Measurements from ENCODE around the gene EXOC6B. TPM values are rescaled to one million over a fixed set of nuclear protein-coding genes. Genes with fewer than 3 reads are reported as not detected.

Gene EXOC6B
- polyA plus RNA-seq, 2 of the 4 experiments (the other 2 are of a cell fraction) = 15.5 to 24.7 TPM

DNA sequence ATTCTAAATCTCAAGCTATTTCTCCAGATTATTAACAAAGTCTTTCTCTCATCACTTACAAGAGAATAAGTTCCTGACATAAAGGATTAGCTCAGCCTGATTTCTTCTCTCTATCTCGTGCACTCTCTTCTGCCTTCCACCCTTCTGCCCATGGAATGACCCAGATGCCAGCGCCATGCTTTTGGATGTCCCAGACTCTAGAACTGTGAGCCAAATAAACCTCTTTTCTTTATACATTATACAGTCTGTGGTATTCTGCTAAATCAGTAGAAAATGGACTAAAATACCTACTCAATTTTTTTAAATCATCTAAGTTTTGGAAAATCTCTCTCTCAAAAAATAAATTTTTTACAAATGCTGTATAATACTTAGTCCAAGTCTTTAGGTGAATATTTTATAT, 218.6 kb downstream of the EXOC6B start:
- peaks cover 16% of the 10 kb centered on the region for H3K4me1 ChIP-seq
- ATAC-seq = no peak
- DNase-seq (ENCODE audit: low read depth in 1 of 2, low spot score in 1 of 2) = no peak
- no peak overlapping the region for H3K27ac ChIP-seq
- peaks cover 19% of the 10 kb centered on the region; the same call in 1 of the 3 replicates for H3K9me3 ChIP-seq
- FAIRE-seq = no peak
- TF ChIP-seq FOSB (CRISPR knock-in tag; IDR thresholded peaks at IDR 0.05) (no peak), MYC (IDR thresholded peaks at IDR 0.05; ENCODE audit: borderline replicate concordance, low read length) (no peak), ESRRA (IDR thresholded peaks at IDR 0.05; ENCODE audit: borderline replicate concordance, low read length) (no peak), CBX8 (IDR thresholded peaks at IDR 0.05) (no peak), RFX5 (IDR thresholded peaks at IDR 0.05) (no peak), ZNF302 (CRISPR knock-in tag; IDR thresholded peaks at IDR 0.05) (no peak), MAZ (IDR thresholded peaks at IDR 0.05; ENCODE audit: borderline replicate concordance, low read depth, low read length) (no peak), RARB (CRISPR knock-in tag; IDR thresholded peaks at IDR 0.05) (no peak), TP53 (CRISPR knock-in tag; IDR thresholded peaks at IDR 0.05) (no peak), KDM5A (IDR thresholded peaks at IDR 0.05) (no peak), NPAS2 (CRISPR knock-in tag; IDR thresholded peaks at IDR 0.05; ENCODE audit: borderline replicate concordance) (no peak), ZSCAN20 (CRISPR knock-in tag; IDR thresholded peaks at IDR 0.05) (no peak)
- TF ChIP-seq, protein P1, sequence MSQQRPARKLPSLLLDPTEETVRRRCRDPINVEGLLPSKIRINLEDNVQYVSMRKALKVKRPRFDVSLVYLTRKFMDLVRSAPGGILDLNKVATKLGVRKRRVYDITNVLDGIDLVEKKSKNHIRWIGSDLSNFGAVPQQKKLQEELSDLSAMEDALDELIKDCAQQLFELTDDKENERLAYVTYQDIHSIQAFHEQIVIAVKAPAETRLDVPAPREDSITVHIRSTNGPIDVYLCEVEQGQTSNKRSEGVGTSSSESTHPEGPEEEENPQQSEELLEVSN (IDR thresholded peaks at IDR 0.05; ENCODE audit: borderline replicate concordance, low read depth) = no peak
- TF ChIP-seq, protein P2, sequence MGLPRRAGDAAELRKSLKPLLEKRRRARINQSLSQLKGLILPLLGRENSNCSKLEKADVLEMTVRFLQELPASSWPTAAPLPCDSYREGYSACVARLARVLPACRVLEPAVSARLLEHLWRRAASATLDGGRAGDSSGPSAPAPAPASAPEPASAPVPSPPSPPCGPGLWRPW (IDR thresholded peaks at IDR 0.05) = no peak
- TF ChIP-seq, protein P3, sequence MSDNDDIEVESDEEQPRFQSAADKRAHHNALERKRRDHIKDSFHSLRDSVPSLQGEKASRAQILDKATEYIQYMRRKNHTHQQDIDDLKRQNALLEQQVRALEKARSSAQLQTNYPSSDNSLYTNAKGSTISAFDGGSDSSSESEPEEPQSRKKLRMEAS (IDR thresholded peaks at IDR 0.05) = no peak
- WGBS (ENCODE audit: missing lambda C conversion rate) = 93% methylated on average over 2 of the region's 2 CpGs
- POLR2A ChIA-PET = no interaction called here
- no peak overlapping the region for H3K4me3 ChIP-seq
- no peak overlapping the region for H3K4me2 ChIP-seq
- CTCF ChIA-PET = no interaction called here

DNA sequence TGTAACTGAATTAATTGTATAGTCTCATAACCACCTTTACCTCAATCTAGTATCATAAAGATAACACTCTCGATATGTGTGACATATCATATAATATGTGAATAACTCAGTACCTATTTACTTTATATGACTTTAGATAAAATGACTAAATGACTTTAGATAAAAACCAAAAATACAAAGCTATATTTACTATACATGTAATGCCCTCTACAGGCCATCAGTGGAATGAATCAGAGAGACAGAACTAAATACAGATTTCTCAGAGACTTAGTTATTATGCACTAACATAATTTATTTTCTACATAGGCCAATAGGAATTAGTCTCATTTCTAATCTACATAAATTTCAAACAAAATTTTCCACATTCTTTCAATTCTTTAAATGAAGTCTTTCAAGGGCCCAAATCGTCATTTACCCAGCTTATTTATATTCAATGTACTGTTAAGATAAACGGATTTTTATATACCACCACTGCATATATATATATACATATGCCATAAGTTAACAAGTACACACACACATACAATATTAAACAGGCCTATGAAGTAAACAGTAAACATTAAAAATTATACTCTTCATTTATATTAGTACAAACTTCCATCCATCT, 219.9 kb downstream of the EXOC6B start:
- Histone ChIP-seq H3K4me1 (peaks cover 16% of the 10 kb centered on the region), H3K4me2 (no peak overlapping the region), H3K9me3 (peaks cover 19% of the 10 kb centered on the region; the same call in 1 of the 3 replicates), H3K27ac (no peak overlapping the region), H3K4me3 (no peak overlapping the region)
- ATAC-seq (no peak), DNase-seq (ENCODE audit: low read depth in 1 of 2, low spot score in 1 of 2) (peak; percentile 15 to 24), FAIRE-seq (peak; percentile 92)
- ChIA-PET CTCF (interaction anchor here (0.6 to 1.8 kb wide), 7 partner anchors 10 to 886 kb away, joined by 3 to 6 read pairs (median 3); partner anchors contain the start of gene SPR), POLR2A (no interaction called here)
- 86% methylated on average over 3 of the region's 3 CpGs for WGBS (ENCODE audit: missing lambda C conversion rate)
- TF ChIP-seq CTCF (IDR thresholded peaks at IDR 0.05) (peak; percentile 61), ZSCAN20 (CRISPR knock-in tag; IDR thresholded peaks at IDR 0.05) (no peak), SMC3 (IDR thresholded peaks at IDR 0.05) (peak; percentile 34; the same call in 1 of the 3 replicates), POLR2A (IDR thresholded peaks at IDR 0.05; ENCODE audit: low read length) (no peak), RAD21 (conservative IDR thresholded peaks at IDR 0.05 in 1 of 2, IDR thresholded peaks at IDR 0.05 in 1 of 2) (peak; percentile 49 to 56), HDAC2 (IDR thresholded peaks at IDR 0.05) (no peak), BHLHE40 (IDR thresholded peaks at IDR 0.05; ENCODE audit: low read depth, low read length) (no peak), EP300 (IDR thresholded peaks at IDR 0.05) (no peak)

GRCh38 chr2:72604468-72604867, 221.4 kb downstream of the EXOC6B start:
- H3K9me3 ChIP-seq = peaks cover 6% of the 10 kb centered on the region; the same call in 1 of the 3 replicates
- DNase-seq (ENCODE audit: low read depth in 1 of 2, low spot score in 1 of 2) (no peak), FAIRE-seq (no peak), ATAC-seq (no peak)
- POLR2A ChIA-PET = no interaction called here
- H3K4me3 ChIP-seq = no peak overlapping the region
- CTCF ChIA-PET = interaction anchor here (0.7 to 1.0 kb wide), 3 partner anchors 11 to 454 kb away, joined by 3 read pairs; no protein-coding TSS in a partner anchor
- TF ChIP-seq USF2 (IDR thresholded peaks at IDR 0.05) (no peak), EP300 (IDR thresholded peaks at IDR 0.05) (no peak), POLR2A (IDR thresholded peaks at IDR 0.05; ENCODE audit: low read length) (no peak), CBX2 (IDR thresholded peaks at IDR 0.05; ENCODE audit: borderline replicate concordance, low read depth) (no peak), HOXB5 (CRISPR knock-in tag; IDR thresholded peaks at IDR 0.05) (no peak), RCOR1 (IDR thresholded peaks at IDR 0.05; ENCODE audit: low read depth, low read length) (no peak), EHF (CRISPR knock-in tag; IDR thresholded peaks at IDR 0.05) (no peak), ZNF302 (CRISPR knock-in tag; IDR thresholded peaks at IDR 0.05) (no peak)
- peaks cover 16% of the 10 kb centered on the region for H3K4me1 ChIP-seq
- no peak overlapping the region for H3K4me2 ChIP-seq
- H3K27ac ChIP-seq = no peak overlapping the region
